Right lobe of liver (tissue), 6 donors: ENCODE data around the gene TMEM187. TPM values are rescaled to one million over a fixed set of nuclear protein-coding genes. Genes with fewer than 3 reads are reported as not detected.

Experiments
- ATAC-seq, 4 donors: fragments of 200-7000 bp; cut with Tn5 transposase; one replicate each; pipeline ENCODE4 v1.9.1; 2020; ENCODE audit warnings: mild to moderate bottlenecking in 4 of 4, moderate library complexity in 4 of 4
- DNase-seq, 3 donors: peaks; one replicate each; pipeline ENCODE4 v3.0.0-alpha.2; 2020
- H3K27ac ChIP-seq, 3 donors: fragments of 200-600 bp; one replicate each; pipeline ENCODE4 v1.8.0; 2022
- H3K27me3 ChIP-seq, 2 donors: fragments of 200-600 bp; one replicate each; pipeline ENCODE4 v1.8.0; 2022
- H3K36me3 ChIP-seq, 4 donors: fragments of 200-600 bp; sonication (generic) in 1 of 4; one replicate each; pipeline versions ENCODE4 v1.5.1 to v1.8.0; 2017 to 2022; ENCODE audit warnings: control low read depth in 1 of 4
- H3K4me1 ChIP-seq, 4 donors: fragments of 200-600 bp; sonication (generic) in 1 of 4; one replicate each; pipeline versions ENCODE4 v1.5.1 to v1.8.0; 2017 to 2022; ENCODE audit warnings: control low read depth in 1 of 4
- H3K4me3 ChIP-seq, 3 donors: fragments of 200-600 bp; one replicate each; pipeline ENCODE4 v1.8.0; 2022
- H3K9me3 ChIP-seq, 4 donors: fragments of 200-600 bp; sonication (generic) in 1 of 4; one replicate each; pipeline versions ENCODE4 v1.5.1 to v1.8.0; 2017 to 2022; ENCODE audit warnings: control low read depth in 1 of 4
- CTCF ChIP-seq, 4 donors: fragments of 200-600 bp in 3 of 4; fragments of 450-650 bp in 1 of 4; IDR thresholded peaks; one replicate each; pipeline versions ENCODE4 v1.5.1 to v1.8.0; 2016 to 2022; ENCODE audit warnings: antibody characterized with exemption in 4 of 4, mild to moderate bottlenecking in 2 of 4
- POLR2A ChIP-seq: fragments of 450-650 bp; IDR thresholded peaks from one replicate; pipeline ENCODE4 v1.6.1; 2017; ENCODE audit warnings: antibody characterized with exemption, mild to moderate bottlenecking
- WGBS: methylation state at CpG from one replicate; pipeline ENCODE4 v1.1.6; 2018; ENCODE audit warnings: low coverage, low lambda C conversion rate; ENCODE audit not compliant: insufficient coverage; ENCODE audit errors: missing lambda C conversion rate; 5-methylcytosine and 5-hydroxymethylcytosine counted together
- intact Hi-C, 2 donors: fragments of 100-400 bp; cut with DNase I; formaldehyde crosslinking; loops; one replicate each; pipeline versions ENCODE4 v1.11.2 to v1.14.1; 2022
- total RNA-seq, 6 experiments: library from RNA; depleted of rRNA in 2 of 6; stranded (reverse); fragments of >200 nt in 2 of 6; fragmentation: NEBNext Ultra II Directional in 3 of 6; extraction: Animal tissue kit (Norgen Biotek cat#: 25700) in 3 of 6; gene quantifications; one replicate each; pipeline versions ENCODE4 v1.1.0 to v1.2.4, GENCODE V29; 2016 to 2023
- donor health status: DM: no; HTN: yes; CAD: no.
- donor health status: DM: no; HTN: no; CAD: no.
- donor health status: DM: no; HTN: no; CAD: no.
- donor health status: DM: no; HTN: yes; CAD: no.
- donor health status: DM: no; HTN: yes; CAD: no.

TMEM187 gene
- total RNA-seq, 6 experiments from 2014 or later, result 3.8 to 10.3 (median 5.9) TPM

- no peak overlapping the region for H3K27ac ChIP-seq
These were observed 41.4 kb upstream of the TMEM187 start for GRCh38 chrX:153931151-153931550.

GRCh38 chrX:153931748-153932147 is 40.8 kb upstream of the TMEM187 start:
- WGBS, result 90% methylated on average over 4 of the region's 13 CpGs
- no peak for TF ChIP-seq CTCF (IDR thresholded peaks at IDR 0.05)
- TF ChIP-seq POLR2A, result no peak

More at GRCh38 chrX:153931151-153931550, 41.4 kb upstream of the TMEM187 start:
- Histone ChIP-seq H3K9me3 (no peaks in the 10 kb centered on the region), H3K4me1 (peaks cover 0 to 21% (median 8%) of the 10 kb centered on the region in 4 donors), H3K36me3 (no peaks in the 10 kb centered on the region), H3K4me3 (no peak overlapping the region), H3K27me3 (no peaks in the 10 kb centered on the region)
- WGBS, result 84% methylated on average over 7 of the region's 8 CpGs
- TF ChIP-seq POLR2A, result no peak
- no peak for TF ChIP-seq CTCF (IDR thresholded peaks at IDR 0.05)
- ATAC-seq, result no peak
- intact Hi-C loops, result no loop called here
- no peak for DNase-seq

GRCh38 chrX:153932220-153932915 is 40.2 kb upstream of the TMEM187 start:
- no peak for ATAC-seq
- Histone ChIP-seq H3K9me3 (no peaks in the 10 kb centered on the region), H3K27me3 (no peaks in the 10 kb centered on the region), H3K4me1 (peaks cover 0 to 21% (median 8%) of the 10 kb centered on the region in 4 donors), H3K4me3 (no peak overlapping the region), H3K27ac (no peak overlapping the region), H3K36me3 (no peaks in the 10 kb centered on the region)
- DNase-seq, result no peak
- intact Hi-C loops, result no loop called here
- WGBS, result 84% methylated on average over 8 of the region's 13 CpGs
- TF ChIP-seq CTCF (IDR thresholded peaks at IDR 0.05) (no peak), POLR2A (no peak)

More at GRCh38 chrX:153931748-153932147, 40.8 kb upstream of the TMEM187 start:
- Histone ChIP-seq H3K9me3 (no peaks in the 10 kb centered on the region), H3K4me3 (no peak overlapping the region), H3K27me3 (no peaks in the 10 kb centered on the region), H3K27ac (no peak overlapping the region), H3K4me1 (peaks cover 0 to 21% (median 8%) of the 10 kb centered on the region in 4 donors), H3K36me3 (no peaks in the 10 kb centered on the region)
- ATAC-seq (no peak), DNase-seq (no peak)
- intact Hi-C loops, result no loop called here

- 22% methylated on average over 6 of the region's 7 CpGs for WGBS
- no peaks in the 10 kb centered on the region for H3K27me3 ChIP-seq
- no peaks in the 10 kb centered on the region for H3K36me3 ChIP-seq
- peak overlapping the region; percentile 71 to 97 (median 77) for H3K4me3 ChIP-seq
- TF ChIP-seq CTCF (IDR thresholded peaks at IDR 0.05) (no peak), POLR2A (no peak)
- no peaks in the 10 kb centered on the region for H3K9me3 ChIP-seq
- ATAC-seq (no peak), DNase-seq (no peak)
- intact Hi-C loops, result no loop called here
- H3K4me1 ChIP-seq, result peaks cover 0 to 18% (median 6%) of the 10 kb centered on the region in 4 donors
- H3K27ac ChIP-seq, result no peak overlapping the region
These were observed 38.8 kb upstream of the TMEM187 start for GRCh38 chrX:153933748-153934147.
